OCI-LY7 (cell line): ENCODE measurements around the gene NCAN. TPM values are rescaled to one million over a fixed set of nuclear protein-coding genes. Genes with fewer than 3 reads are reported as not detected.

Experiments
- BruUV-seq: library from RNA; stranded (reverse); fragments of 400-500 nt; replicated peaks from 2 replicates; lab custom pipeline; 2021; lab: Mats Ljungman, UMichigan
- CTCF ChIA-PET: fragments of 300-600 bp; sonication (Branson Sonifier 250); formaldehyde crosslinking; loops from one replicate; lab custom pipeline; 2022; ENCODE audit warnings: antibody characterized with exemption; ENCODE audit not compliant: unreplicated experiment; lab: Charles Lee
- POLR2A ChIA-PET: fragments of 300-600 bp; sonication (Branson Sonifier 250); formaldehyde crosslinking; loops from one replicate; lab custom pipeline; 2022; ENCODE audit warnings: antibody characterized with exemption; lab: Charles Lee
- DNase-seq: peaks from one replicate; pipeline ENCODE4 v3.0.0-alpha.2; 2015; ENCODE audit warnings: low spot score
- H2AFZ ChIP-seq: fragments of 200-600 bp; sonication (generic), shearing (Covaris generic); 2 replicates; pipeline ENCODE4 v1.6.1; 2014; ENCODE audit warnings: mild to moderate bottlenecking, antibody characterized with exemption, low read length, moderate library complexity
- H3K27ac ChIP-seq: fragments of 200-600 bp; sonication (generic); 2 replicates; pipeline ENCODE4 v1.5.1; 2014; ENCODE audit warnings: mixed run types, low read depth, mild to moderate bottlenecking, moderate library complexity, low read length, inconsistent platforms; ENCODE audit not compliant: poor library complexity, severe bottlenecking
- H3K36me3 ChIP-seq: fragments of 200-600 bp; sonication (generic); 2 replicates; pipeline ENCODE4 v1.6.1; 2014; ENCODE audit warnings: mild to moderate bottlenecking, antibody characterized with exemption, low read length, moderate library complexity, mixed read lengths; ENCODE audit not compliant: insufficient read depth
- H3K4me1 ChIP-seq: fragments of 200-600 bp; sonication (generic); 2 replicates; pipeline ENCODE4 v1.5.1; 2014; ENCODE audit warnings: mild to moderate bottlenecking, low read length; ENCODE audit not compliant: insufficient read depth, poor library complexity, severe bottlenecking
- H3K4me2 ChIP-seq: fragments of 200-600 bp; sonication (generic); 2 replicates; pipeline ENCODE4 v1.6.1; 2014; ENCODE audit warnings: mild to moderate bottlenecking, low read length
- H3K4me3 ChIP-seq: fragments of 200-600 bp; sonication (generic); 2 replicates; pipeline ENCODE4 v1.5.1; 2014; ENCODE audit warnings: mild to moderate bottlenecking, low read depth, low read length; ENCODE audit not compliant: poor library complexity, severe bottlenecking
- H3K79me2 ChIP-seq: fragments of 200-600 bp; sonication (generic); 2 replicates; pipeline ENCODE4 v1.6.1; 2016; ENCODE audit warnings: low read depth, mild to moderate bottlenecking, low read length, moderate library complexity, mixed read lengths; ENCODE audit not compliant: insufficient read depth
- H3K9me2 ChIP-seq: fragments of 200-600 bp; sonication (generic); 2 replicates; pipeline ENCODE4 v1.6.1; 2016; ENCODE audit warnings: mild to moderate bottlenecking, low read length, mixed read lengths; ENCODE audit not compliant: insufficient read depth
- H3K9me3 ChIP-seq: fragments of 200-600 bp; sonication (generic); 2 replicates; pipeline ENCODE4 v1.6.1; 2014; ENCODE audit warnings: mild to moderate bottlenecking, mixed run types, low read length, mixed read lengths
- H4K20me1 ChIP-seq: fragments of 200-600 bp; sonication (generic); 2 replicates; pipeline ENCODE4 v1.6.1; 2014; ENCODE audit warnings: mild to moderate bottlenecking, antibody characterized with exemption, low read length, moderate library complexity, mixed read lengths; ENCODE audit not compliant: insufficient read depth
- EZH2phosphoT487 ChIP-seq: fragments of 200-600 bp; sonication (generic); IDR thresholded peaks from 2 replicates; pipeline ENCODE4 v1.6.1; 2018; ENCODE audit warnings: low read depth, borderline replicate concordance, mild to moderate bottlenecking, mixed run types, antibody characterized with exemption, low read length, moderate library complexity, mixed read lengths
- intact Hi-C: fragments of 100-400 bp; cut with micrococcal nuclease; formaldehyde crosslinking; loops from one replicate; pipeline ENCODE4 v1.10.0; 2022; ENCODE audit not compliant: unreplicated experiment
- total RNA-seq, 2 experiments: library from RNA; depleted of rRNA in 1 of 2; stranded (reverse); fragments of >200 nt in 1 of 2; shearing (Covaris generic) in 1 of 2; gene quantifications; 2 replicates each; pipeline ENCODE4 v1.2.3, GENCODE V29; 2014 to 2022
- TF ChIP-seq, protein P1 (sequence below): fragments of 200-600 bp; sonication (generic); conservative IDR thresholded peaks from 2 replicates; pipeline ENCODE4 v1.5.1; 2014; ENCODE audit warnings: mild to moderate bottlenecking, antibody characterized with exemption, low read length, moderate library complexity, mixed read lengths

Gene NCAN
- total RNA-seq, 2 experiments from 2014 or later = not detected

DNA sequence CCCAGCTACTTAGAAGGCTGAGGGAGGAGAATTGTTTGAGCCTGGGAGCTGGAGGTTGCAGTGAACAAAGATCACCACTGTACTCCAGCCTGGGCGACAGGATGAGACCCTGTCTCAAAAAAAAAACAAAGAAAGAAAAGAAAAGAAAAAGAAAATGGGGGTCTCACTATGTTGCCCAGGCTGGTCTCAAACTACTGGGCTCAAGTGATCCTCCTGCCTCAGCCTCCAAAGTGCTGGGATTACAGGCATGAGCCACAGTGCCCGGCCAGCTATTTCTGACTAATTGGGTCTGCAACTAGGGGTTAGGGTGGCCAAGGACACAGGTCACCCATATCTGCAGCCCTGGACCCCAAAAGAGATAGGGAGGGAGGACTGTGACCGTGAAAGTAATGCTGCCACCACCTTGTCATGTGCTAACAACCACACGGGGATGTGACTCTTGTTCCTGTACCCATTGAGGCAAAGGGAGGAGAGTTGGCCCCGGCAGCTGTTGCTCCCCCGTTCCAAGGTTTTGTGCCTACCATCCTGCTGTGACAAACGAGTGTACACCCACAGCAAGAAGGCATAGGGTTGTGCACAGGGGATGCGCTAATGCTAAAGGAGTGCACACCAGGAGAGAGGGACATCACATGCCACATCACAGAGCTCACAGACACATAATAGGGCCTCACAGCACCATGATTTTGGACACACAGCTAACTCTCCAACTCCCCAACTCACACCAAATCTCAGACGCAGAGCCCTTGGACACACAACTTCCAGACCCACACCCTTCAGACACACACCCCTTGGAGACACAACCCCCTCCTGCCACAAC is 42.3 kb upstream of the NCAN start:
- intact Hi-C loops = loop anchor here (1.0 to 10.0 kb wide), 4 partner anchors 9 to 645 kb away; partner anchors contain the start of genes ATP13A1, ELL and ZNF101
- H3K9me3 ChIP-seq = no peaks in the 10 kb centered on the region
- H2AFZ ChIP-seq = no peak overlapping the region
- H3K4me2 ChIP-seq = peak overlapping the region; percentile 100
- no peaks in the 10 kb centered on the region for H3K9me2 ChIP-seq
- peak; percentile 58 for DNase-seq
- ChIA-PET POLR2A (interaction anchor here (0.6 to 7.6 kb wide), 9 partner anchors 12 to 107 kb away, joined by 3 to 201 read pairs (median 3); partner anchors contain the start of genes BORCS8 and RFXANK), CTCF (interaction anchor here (0.5 to 2.1 kb wide), 3 partner anchors 11 to 318 kb away, joined by 7 to 10 read pairs (median 8); no protein-coding TSS in a partner anchor)
- TSS peak; percentile 87 for BruUV-seq
- peaks cover 57% of the 10 kb centered on the region for H3K79me2 ChIP-seq
- H3K36me3 ChIP-seq = peaks cover 51% of the 10 kb centered on the region
- H4K20me1 ChIP-seq = peaks cover 12% of the 10 kb centered on the region; the same call in 1 of the 2 replicates
- peaks cover 71% of the 10 kb centered on the region for H3K4me1 ChIP-seq
- H3K4me3 ChIP-seq = peak overlapping the region; percentile 93
- H3K27ac ChIP-seq = peak overlapping the region; percentile 98
- TF ChIP-seq EZH2phosphoT487 = no peak
- TF ChIP-seq, protein P1, sequence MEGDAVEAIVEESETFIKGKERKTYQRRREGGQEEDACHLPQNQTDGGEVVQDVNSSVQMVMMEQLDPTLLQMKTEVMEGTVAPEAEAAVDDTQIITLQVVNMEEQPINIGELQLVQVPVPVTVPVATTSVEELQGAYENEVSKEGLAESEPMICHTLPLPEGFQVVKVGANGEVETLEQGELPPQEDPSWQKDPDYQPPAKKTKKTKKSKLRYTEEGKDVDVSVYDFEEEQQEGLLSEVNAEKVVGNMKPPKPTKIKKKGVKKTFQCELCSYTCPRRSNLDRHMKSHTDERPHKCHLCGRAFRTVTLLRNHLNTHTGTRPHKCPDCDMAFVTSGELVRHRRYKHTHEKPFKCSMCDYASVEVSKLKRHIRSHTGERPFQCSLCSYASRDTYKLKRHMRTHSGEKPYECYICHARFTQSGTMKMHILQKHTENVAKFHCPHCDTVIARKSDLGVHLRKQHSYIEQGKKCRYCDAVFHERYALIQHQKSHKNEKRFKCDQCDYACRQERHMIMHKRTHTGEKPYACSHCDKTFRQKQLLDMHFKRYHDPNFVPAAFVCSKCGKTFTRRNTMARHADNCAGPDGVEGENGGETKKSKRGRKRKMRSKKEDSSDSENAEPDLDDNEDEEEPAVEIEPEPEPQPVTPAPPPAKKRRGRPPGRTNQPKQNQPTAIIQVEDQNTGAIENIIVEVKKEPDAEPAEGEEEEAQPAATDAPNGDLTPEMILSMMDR = no peak

DNA sequence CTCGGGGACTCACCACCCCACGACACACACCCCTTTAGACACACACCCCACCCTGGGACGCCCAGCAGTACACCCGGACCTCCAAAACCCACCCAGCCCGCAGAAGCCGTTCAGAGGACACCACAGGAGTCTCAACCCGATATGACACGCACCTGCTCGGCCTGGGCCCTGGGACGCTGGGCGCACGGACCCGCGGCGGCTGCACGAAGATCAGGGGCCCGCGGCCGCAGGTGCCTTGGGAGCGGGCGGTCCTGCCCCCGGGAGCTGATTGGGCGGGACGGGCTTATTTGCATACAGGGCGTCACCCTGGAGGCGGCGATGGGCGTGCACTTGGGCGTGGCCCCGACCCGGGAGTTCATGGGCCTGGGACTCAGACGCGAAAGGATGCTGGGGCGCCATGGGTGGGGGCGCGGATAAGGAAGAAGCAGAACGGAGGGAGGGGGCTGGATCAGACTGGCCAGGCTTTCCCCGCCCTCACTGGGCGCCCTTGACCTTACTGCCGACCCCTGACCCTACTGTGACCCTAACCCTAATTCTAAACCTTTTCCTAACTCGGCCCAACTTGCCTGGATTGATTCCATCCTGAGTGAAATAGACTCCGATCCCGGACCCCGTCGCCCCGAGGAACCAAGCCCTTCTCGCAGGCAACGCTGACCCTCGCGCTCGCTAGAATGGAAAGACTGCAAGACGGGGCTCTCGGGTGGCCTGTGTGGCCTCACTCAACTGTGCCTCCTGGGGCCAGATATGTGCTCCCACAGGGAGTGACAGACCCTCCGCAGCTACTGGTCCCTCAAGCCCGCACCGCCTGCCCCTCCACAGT is 41.5 kb upstream of the NCAN start, which contains the start of gene MEF2B:
MEF2B (minus strand) TSS at position 211 of the 820 bp plus-strand sequence. CDS start 19,528 bp downstream, outside the sequence.
- intact Hi-C loops = loop anchor here (1.0 kb wide), 1 partner anchor 10 kb away; no protein-coding TSS in a partner anchor
- DNase-seq = peak; percentile 96
- BruUV-seq = TSS peak; percentile 79
- ChIA-PET CTCF (interaction anchor here (0.5 to 2.1 kb wide), 3 partner anchors 12 to 317 kb away, joined by 7 to 10 read pairs (median 8); no protein-coding TSS in a partner anchor), POLR2A (interaction anchor here (0.6 to 7.6 kb wide), 7 partner anchors 12 to 108 kb away, joined by 3 to 201 read pairs (median 3); partner anchors contain the start of genes BORCS8 and RFXANK)
- Histone ChIP-seq H3K27ac (peak within 1 kb of the TSS; percentile 98), H3K9me2 (no peaks in the 10 kb centered on the region), H3K9me3 (no peaks in the 10 kb centered on the region), H3K4me2 (peak within 1 kb of the TSS; percentile 100), H3K36me3 (peaks cover 44% of the 10 kb centered on the region), H3K4me3 (peak within 1 kb of the TSS; percentile 93), H4K20me1 (peaks cover 12% of the 10 kb centered on the region; the same call in 1 of the 2 replicates), H3K4me1 (peaks cover 71% of the 10 kb centered on the region), H2AFZ (no peak within 1 kb of the TSS), H3K79me2 (peaks cover 48% of the 10 kb centered on the region)
- TF ChIP-seq, protein P1 = no peak
- TF ChIP-seq EZH2phosphoT487 = no peak
